Measurements from ENCODE around the gene HIC2. TPM values are rescaled to one million over a fixed set of nuclear protein-coding genes. Genes with fewer than 3 reads are reported as not detected.

Gene HIC2
- total and polyA plus RNA-seq, 9 of the 15 experiments (the other 6 are each of a cell fraction or from before 2014, with no cell fraction given) = 1.7 to 117 (median 35.5) TPM

DNA sequence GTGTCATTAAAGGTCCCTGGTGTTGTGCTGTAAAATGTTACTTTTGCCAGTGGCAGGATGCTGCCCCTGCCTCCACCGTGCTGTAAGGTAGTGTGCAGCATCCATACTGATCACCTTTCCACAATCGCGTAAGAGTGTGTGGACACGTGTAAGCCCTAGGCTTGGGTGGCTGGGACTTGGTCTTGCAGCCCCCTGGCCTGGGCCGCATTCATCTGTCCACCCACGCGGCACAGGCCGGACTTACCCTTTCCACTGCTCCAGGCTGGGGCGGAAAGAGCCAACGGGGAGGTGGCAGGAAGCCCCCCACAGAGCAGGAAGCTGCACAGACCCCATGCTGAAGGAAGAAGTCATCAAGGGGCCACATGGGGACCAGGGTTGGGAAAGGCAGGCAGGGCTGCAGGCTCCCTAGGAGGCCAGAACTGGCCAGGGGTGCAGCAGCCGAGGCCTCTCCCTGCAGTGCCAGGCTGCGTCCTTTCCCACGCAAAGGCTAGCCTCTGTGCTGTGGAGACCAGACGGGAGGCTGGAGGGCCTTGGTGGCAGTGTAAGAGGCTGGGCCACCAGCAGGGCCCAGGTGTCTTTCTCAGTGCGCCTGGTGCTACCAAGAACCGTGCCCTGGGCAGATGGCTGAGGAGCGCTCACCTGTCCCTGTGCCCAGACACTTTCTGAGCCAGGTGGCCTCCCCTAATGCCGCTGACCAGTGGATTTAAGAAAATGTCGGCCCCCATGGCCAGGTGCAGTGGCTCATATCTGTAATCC, 38.3 kb downstream of the HIC2 start (continued):
- TF ChIP-seq CHD7 (IDR thresholded peaks at IDR 0.05; ENCODE audit: low read depth, low read length) (no peak), RB1 (IDR thresholded peaks at IDR 0.05; ENCODE audit: low read depth) (peak; percentile 21; the same call in 1 of the 2 replicates), EGR1 (conservative IDR thresholded peaks at IDR 0.05) (0 out of 2 replicates have a peak, but pooled peaks have one; percentile 35), FOXP1 (CRISPR knock-in tag; IDR thresholded peaks at IDR 0.05) (0 out of 2 replicates have a peak, but pooled peaks have one; percentile 23), SRSF9 (IDR thresholded peaks at IDR 0.05; ENCODE audit: borderline replicate concordance, low read depth, low read length) (no peak), ZNF77 (CRISPR knock-in tag; IDR thresholded peaks at IDR 0.05) (peak; percentile 79; the same call in 1 of the 2 replicates), FOXJ3 (CRISPR knock-in tag; IDR thresholded peaks at IDR 0.05) (no peak), GTF2B (IDR thresholded peaks at IDR 0.05; ENCODE audit: extremely low read depth, insufficient read length) (no peak), BRCA1 (IDR thresholded peaks at IDR 0.05) (no peak), BRCA1 (CRISPR knock-in tag; IDR thresholded peaks at IDR 0.05) (peak; percentile 95; the same call in 1 of the 2 replicates), KDM5B (IDR thresholded peaks at IDR 0.05; ENCODE audit: insufficient replicate concordance, low read depth, low read length) (no peak), CHCHD3 (CRISPR knock-in tag; IDR thresholded peaks at IDR 0.05) (peak; percentile 73; the same call in 1 of the 2 replicates)
- TF ChIP-seq, protein P1, sequence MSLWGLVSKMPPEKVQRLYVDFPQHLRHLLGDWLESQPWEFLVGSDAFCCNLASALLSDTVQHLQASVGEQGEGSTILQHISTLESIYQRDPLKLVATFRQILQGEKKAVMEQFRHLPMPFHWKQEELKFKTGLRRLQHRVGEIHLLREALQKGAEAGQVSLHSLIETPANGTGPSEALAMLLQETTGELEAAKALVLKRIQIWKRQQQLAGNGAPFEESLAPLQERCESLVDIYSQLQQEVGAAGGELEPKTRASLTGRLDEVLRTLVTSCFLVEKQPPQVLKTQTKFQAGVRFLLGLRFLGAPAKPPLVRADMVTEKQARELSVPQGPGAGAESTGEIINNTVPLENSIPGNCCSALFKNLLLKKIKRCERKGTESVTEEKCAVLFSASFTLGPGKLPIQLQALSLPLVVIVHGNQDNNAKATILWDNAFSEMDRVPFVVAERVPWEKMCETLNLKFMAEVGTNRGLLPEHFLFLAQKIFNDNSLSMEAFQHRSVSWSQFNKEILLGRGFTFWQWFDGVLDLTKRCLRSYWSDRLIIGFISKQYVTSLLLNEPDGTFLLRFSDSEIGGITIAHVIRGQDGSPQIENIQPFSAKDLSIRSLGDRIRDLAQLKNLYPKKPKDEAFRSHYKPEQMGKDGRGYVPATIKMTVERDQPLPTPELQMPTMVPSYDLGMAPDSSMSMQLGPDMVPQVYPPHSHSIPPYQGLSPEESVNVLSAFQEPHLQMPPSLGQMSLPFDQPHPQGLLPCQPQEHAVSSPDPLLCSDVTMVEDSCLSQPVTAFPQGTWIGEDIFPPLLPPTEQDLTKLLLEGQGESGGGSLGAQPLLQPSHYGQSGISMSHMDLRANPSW (CRISPR knock-in tag; IDR thresholded peaks at IDR 0.05) = 0 out of 2 replicates have a peak, but pooled peaks have one; percentile 36

Measured in K562 (cell line).